EL (cell line): ENCODE results near the gene CST8.

Experiments used
- DNase-seq: peaks from one replicate; pipeline ENCODE4 v3.0.0-alpha.2; 2016

Gene CST8

GRCh38 chr20:23476015-23476754, 14.7 kb upstream of the CST8 start:
- DNase-seq: no peak

GRCh38 chr20:23477223-23477622, 13.7 kb upstream of the CST8 start:
- no peak for DNase-seq

- no peak for DNase-seq
Observed at GRCh38 chr20:23479043-23479442, 11.9 kb upstream of the CST8 start.

GRCh38 chr20:23482138-23482537, 8.8 kb upstream of the CST8 start:
- no peak for DNase-seq

- no peak for DNase-seq
Observed at GRCh38 chr20:23484081-23484480, 6.8 kb upstream of the CST8 start.

- DNase-seq: no peak
Observed at GRCh38 chr20:23488470-23488869, 2.4 kb upstream of the CST8 start.

GRCh38 chr20:23488996-23489395, 1.9 kb upstream of the CST8 start:
- DNase-seq: no peak

- no peak for DNase-seq
Observed at GRCh38 chr20:23492292-23492691, 1.4 kb downstream of the CST8 start.

- no peak for DNase-seq
Observed at GRCh38 chr20:23493172-23493772, 2.4 kb downstream of the CST8 start.

GRCh38 chr20:23497536-23497935, 6.6 kb downstream of the CST8 start:
- DNase-seq: no peak

GRCh38 chr20:23501926-23502325, 11.0 kb downstream of the CST8 start:
- DNase-seq: no peak

- DNase-seq: no peak
Observed at GRCh38 chr20:23503649-23504048, 12.7 kb downstream of the CST8 start.

GRCh38 chr20:23507346-23507745, 16.4 kb downstream of the CST8 start:
- no peak for DNase-seq

GRCh38 chr20:23508449-23509229, 17.7 kb downstream of the CST8 start:
- DNase-seq: no peak

- no peak for DNase-seq
Observed at GRCh38 chr20:23509247-23509913, 18.5 kb downstream of the CST8 start.

GRCh38 chr20:23510000-23510590, 19.2 kb downstream of the CST8 start:
- no peak for DNase-seq

GRCh38 chr20:23513164-23513563, 22.2 kb downstream of the CST8 start:
- DNase-seq: no peak

- DNase-seq: no peak
Observed at GRCh38 chr20:23514848-23515247, 23.9 kb downstream of the CST8 start.

- DNase-seq: peak; percentile 69
Observed at GRCh38 chr20:23515250-23515939, 24.5 kb downstream of the CST8 start.

GRCh38 chr20:23517719-23518118, 26.8 kb downstream of the CST8 start:
- DNase-seq: no peak

GRCh38 chr20:23519556-23519955, 28.6 kb downstream of the CST8 start:
- DNase-seq: no peak

GRCh38 chr20:23520185-23520584, 29.3 kb downstream of the CST8 start:
- no peak for DNase-seq
